T-cell (primary cell): Measurements from ENCODE around the gene HNRNPA1L2. TPM values are rescaled to one million over a fixed set of nuclear protein-coding genes. Genes with fewer than 3 reads are reported as not detected.
"Not testable (repeated sequence)": the region's sequence is repeated elsewhere in the genome, so short reads cannot be mapped to it uniquely, and the experiment has no call there.

ENCODE experiments used
- ATAC-seq, 4 experiments: fragments of 200-7000 bp in 3 of 4; fragments of 150-1000 bp in 1 of 4; cut with Tn5 transposase; replicated peaks in 1 of 4; 1 replicate in 3 of 4; 2 replicates in 1 of 4; pipeline ENCODE4 v1.10.0; 2021; ENCODE audit warnings: moderate library complexity in 3 of 4, mild to moderate bottlenecking in 2 of 4, moderate number of reproducible peaks in 1 of 4
- CTCF ChIA-PET, 2 donors: fragments of 300-600 bp; sonication (Branson Sonifier 250); formaldehyde crosslinking; loops; one replicate each; lab custom pipeline; 2022; ENCODE audit warnings: antibody characterized with exemption in 2 of 2; lab: Charles Lee
- POLR2A ChIA-PET, 2 donors: fragments of 300-600 bp; sonication (Branson Sonifier 250); formaldehyde crosslinking; loops; one replicate each; lab custom pipeline; 2022; ENCODE audit warnings: antibody characterized with exemption in 2 of 2; lab: Charles Lee
- DNase-seq, 35 experiments: peaks; one replicate each; pipeline versions ENCODE4 v3.0.0 to v3.0.0-alpha.2; 2013 to 2023
- H3K27ac ChIP-seq: one replicate; pipeline ENCODE4 v1.5.1; 2013; ENCODE audit warnings: low read length
- H3K27me3 ChIP-seq, 2 experiments: replicated peaks in 1 of 2; 1 replicate in 1 of 2; 2 replicates in 1 of 2; pipeline versions ENCODE4 v1.6.1 to v1.7.0; 2013; ENCODE audit warnings: low read length in 1 of 2, mixed read lengths in 1 of 2; ENCODE audit not compliant: control insufficient read depth in 2 of 2, insufficient read depth in 2 of 2; ENCODE audit errors: extremely low read depth in 1 of 2
- H3K36me3 ChIP-seq, 2 donors: 1 replicate in 1 of 2; 2 replicates in 1 of 2; pipeline versions ENCODE4 v1.6.1 to v1.7.0; 2013; ENCODE audit warnings: low read length in 1 of 2; ENCODE audit not compliant: control insufficient read depth in 2 of 2, insufficient read depth in 1 of 2; ENCODE audit errors: extremely low read depth in 1 of 2
- H3K4me1 ChIP-seq, 2 experiments: 1 replicate in 1 of 2; 2 replicates in 1 of 2; pipeline versions ENCODE4 v1.6.1 to v1.7.0; 2013; ENCODE audit warnings: low read length in 2 of 2, mixed read lengths in 1 of 2; ENCODE audit not compliant: insufficient read depth in 2 of 2, control insufficient read depth in 1 of 2; ENCODE audit errors: extremely low read depth in 1 of 2
- H3K4me3 ChIP-seq, 2 donors: 1 replicate in 1 of 2; 2 replicates in 1 of 2; pipeline versions ENCODE4 v1.5.1 to v1.7.0; 2013; ENCODE audit warnings: mild to moderate bottlenecking in 2 of 2, low read length in 1 of 2, moderate library complexity in 1 of 2; ENCODE audit not compliant: control insufficient read depth in 1 of 2; ENCODE audit errors: extremely low read depth in 1 of 2
- H3K9me3 ChIP-seq: 2 replicates; pipeline ENCODE4 v1.7.0; 2013
- H3K27ac Mint-ChIP-seq, 2 donors: one replicate each; pipeline ENCODE4 v1.8.0; 2020 to 2021; ENCODE audit warnings: mild to moderate bottlenecking in 2 of 2, mixed read lengths in 2 of 2
- H3K27me3 Mint-ChIP-seq, 2 donors: one replicate each; pipeline ENCODE4 v1.8.0; 2021 to 2022; ENCODE audit warnings: mixed read lengths in 2 of 2
- H3K36me3 Mint-ChIP-seq: one replicate; pipeline ENCODE4 v1.8.0; 2021; ENCODE audit warnings: mixed read lengths
- H3K4me1 Mint-ChIP-seq, 3 donors: one replicate each; pipeline ENCODE4 v1.8.0; 2020 to 2022; ENCODE audit warnings: mixed read lengths in 3 of 3, mild to moderate bottlenecking in 1 of 3
- H3K4me3 Mint-ChIP-seq, 3 donors: one replicate each; pipeline ENCODE4 v1.8.0; 2020 to 2022; ENCODE audit warnings: mild to moderate bottlenecking in 3 of 3, mixed read lengths in 3 of 3, moderate library complexity in 3 of 3
- H3K9me3 Mint-ChIP-seq, 3 donors: one replicate each; pipeline ENCODE4 v1.8.0; 2020 to 2022; ENCODE audit warnings: mixed read lengths in 3 of 3
- WGBS: methylation state at CpG from one replicate; pipeline ENCODE4 v1.1.5; 2013; ENCODE audit warnings: missing lambda C conversion rate; ENCODE audit not compliant: insufficient coverage; 5-methylcytosine and 5-hydroxymethylcytosine counted together
- total RNA-seq, 35 experiments: library from RNA in 6 of 35; stranded (reverse) in 6 of 35; fragments of 120-200 nt in 1 of 35; gene quantifications; one replicate each; pipeline versions ENCODE4 v1.2.1 to v1.2.4 and lab custom pipeline; 2013 to 2026

HNRNPA1L2 gene
- total RNA-seq, 5 donors from 2014 or later (not counting 1 experiment from before 2014, with no cell fraction given) = 14.0 to 17.1 (median 15.9) TPM

DNA sequence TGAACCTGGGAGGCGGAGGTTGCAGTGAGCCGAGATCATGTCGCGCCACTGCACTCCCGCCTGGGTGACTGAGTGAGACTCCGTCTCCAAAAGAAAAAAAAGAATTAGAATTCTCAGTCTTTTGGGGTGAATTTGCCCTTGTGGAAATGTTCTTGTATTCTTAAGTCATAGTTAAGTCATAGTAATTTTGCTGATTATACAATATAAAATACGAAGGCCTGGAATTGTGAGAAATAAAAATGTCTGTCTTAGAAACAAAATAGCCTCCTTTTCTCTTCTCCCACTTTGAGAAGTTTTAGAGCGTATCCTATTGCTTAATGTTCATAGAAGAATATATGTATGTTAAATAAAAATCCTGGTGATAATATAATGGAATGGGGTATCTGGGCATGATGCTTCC lies 28.5 kb downstream of the HNRNPA1L2 start:
- H3K4me3 Mint-ChIP-seq = no peak overlapping the region
- Histone ChIP-seq H3K36me3 (peaks cover 4 to 25% of the 10 kb centered on the region in 2 donors), H3K27me3 (no peaks in the 10 kb centered on the region), H3K4me3 (no peak overlapping the region), H3K27ac (no peak overlapping the region), H3K9me3 (no peaks in the 10 kb centered on the region), H3K4me1 (no peaks in the 10 kb centered on the region)
- no peaks in the 10 kb centered on the region for H3K27me3 Mint-ChIP-seq
- peaks cover 41% of the 10 kb centered on the region for H3K36me3 Mint-ChIP-seq
- no peak overlapping the region for H3K27ac Mint-ChIP-seq
- ATAC-seq (no peak), DNase-seq (no peak)
- no peaks in the 10 kb centered on the region for H3K9me3 Mint-ChIP-seq
- ChIA-PET CTCF (interaction anchor here in 1 of 2 donors (0.6 kb wide), 1 partner anchor 18 kb away, joined by 3 read pairs; the partner anchor contains the start of gene SUGT1), POLR2A (no interaction called here)
- 100% methylated on average over 5 of the region's 8 CpGs for WGBS
- H3K4me1 Mint-ChIP-seq = peaks cover 6 to 16% (median 12%) of the 10 kb centered on the region in 3 donors

DNA sequence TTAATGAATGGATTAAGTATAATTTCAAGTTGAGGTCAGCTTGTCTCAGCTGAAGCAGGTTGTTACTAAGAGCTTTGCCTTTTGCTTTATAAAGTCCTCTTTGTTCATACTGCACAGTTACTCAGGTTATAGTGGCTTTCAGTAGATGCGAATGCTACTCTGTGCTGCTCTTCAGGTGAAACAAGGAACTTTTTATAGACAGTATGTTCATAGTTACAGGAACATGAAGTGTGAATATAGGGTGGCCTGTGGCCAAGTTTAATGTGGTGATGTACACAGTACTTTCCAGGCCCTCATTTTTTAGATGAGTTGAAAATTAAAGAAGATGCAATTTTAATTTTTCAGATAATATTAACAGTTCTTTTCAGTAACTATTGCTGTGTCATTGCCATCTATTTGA lies 31.2 kb downstream of the HNRNPA1L2 start:
- Mint-ChIP-seq H3K27ac (no peak overlapping the region), H3K4me3 (no peak overlapping the region), H3K4me1 (peaks cover under 1 to 15% (median 14%) of the 10 kb centered on the region in 3 donors), H3K36me3 (peaks cover 47% of the 10 kb centered on the region), H3K9me3 (no peaks in the 10 kb centered on the region), H3K27me3 (no peaks in the 10 kb centered on the region)
- no peaks in the 10 kb centered on the region for H3K9me3 ChIP-seq
- H3K27ac ChIP-seq = no peak overlapping the region
- H3K36me3 ChIP-seq = peaks cover 4 to 26% of the 10 kb centered on the region in 2 donors
- ChIA-PET POLR2A (no interaction called here), CTCF (no interaction called here)
- H3K4me1 ChIP-seq = no peaks in the 10 kb centered on the region
- no peak overlapping the region for H3K4me3 ChIP-seq
- no CpG with 5 or more reads among the region's 1 CpG for WGBS
- no peaks in the 10 kb centered on the region for H3K27me3 ChIP-seq
- ATAC-seq (no peak), DNase-seq (no peak)

DNA sequence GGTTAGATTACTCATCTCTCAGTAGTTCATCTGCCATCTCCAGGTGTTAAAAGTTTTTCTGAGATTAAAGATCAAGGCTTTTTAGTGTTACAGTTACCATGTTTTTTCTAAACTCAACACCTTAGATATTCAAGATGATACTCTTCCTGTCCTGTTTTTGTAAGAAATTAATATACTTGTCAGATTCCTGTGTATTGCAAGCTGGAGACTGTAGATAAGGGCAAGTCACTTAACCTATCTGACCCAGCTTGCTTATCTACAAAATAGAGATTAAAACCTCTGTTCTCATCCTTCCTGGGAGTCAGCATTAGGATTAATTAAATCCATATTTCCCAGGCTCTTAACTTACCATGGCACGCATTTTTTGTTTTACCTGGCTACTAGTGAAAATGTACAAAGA lies 35.6 kb downstream of the HNRNPA1L2 start:
- no CpG with 5 or more reads among the region's 1 CpG for WGBS
- POLR2A ChIA-PET = no interaction called here
- H3K9me3 ChIP-seq = no peaks in the 10 kb centered on the region

GRCh38 chr13:52685806-52686205 lies 43.6 kb downstream of the HNRNPA1L2 start:
- ATAC-seq, H3K4me3 Mint-ChIP-seq, H3K27ac Mint-ChIP-seq, H3K27me3 Mint-ChIP-seq, H3K4me3 ChIP-seq, H3K9me3 Mint-ChIP-seq, CTCF ChIA-PET, H3K9me3 ChIP-seq, H3K27ac ChIP-seq, POLR2A ChIA-PET, DNase-seq, H3K4me1 ChIP-seq, H3K4me1 Mint-ChIP-seq, H3K27me3 ChIP-seq: not testable (repeated sequence)
- H3K36me3 ChIP-seq = peaks cover 7 to 58% of the 10 kb centered on the region in 2 donors
- WGBS = 100% methylated on average over 3 of the region's 9 CpGs
- peaks cover 60% of the 10 kb centered on the region for H3K36me3 Mint-ChIP-seq

More for the DNA sequence above, 35.6 kb downstream of the HNRNPA1L2 start:
- Mint-ChIP-seq H3K9me3 (no peaks in the 10 kb centered on the region), H3K27ac (no peak overlapping the region), H3K27me3 (no peaks in the 10 kb centered on the region), H3K4me1 (peaks cover 0 to 10% (median 6%) of the 10 kb centered on the region in 3 donors), H3K4me3 (no peak overlapping the region), H3K36me3 (peaks cover 37% of the 10 kb centered on the region)
- DNase-seq (no peak), ATAC-seq (no peak)
- Histone ChIP-seq H3K4me3 (no peak overlapping the region), H3K4me1 (no peaks in the 10 kb centered on the region), H3K27ac (no peak overlapping the region), H3K36me3 (peaks cover 12 to 49% of the 10 kb centered on the region in 2 donors), H3K27me3 (no peaks in the 10 kb centered on the region)
- CTCF ChIA-PET = no interaction called here

GRCh38 chr13:52686376-52686775 lies 44.1 kb downstream of the HNRNPA1L2 start:
- WGBS = no CpG with 5 or more reads among the region's 4 CpGs
- POLR2A ChIA-PET = no interaction called here
- Mint-ChIP-seq H3K36me3 (peaks cover 65% of the 10 kb centered on the region), H3K4me3 (no peak overlapping the region), H3K27me3 (no peaks in the 10 kb centered on the region), H3K9me3 (no peaks in the 10 kb centered on the region), H3K4me1 (peaks cover 4 to 9% (median 5%) of the 10 kb centered on the region in 3 donors), H3K27ac (no peak overlapping the region)
- CTCF ChIA-PET = no interaction called here
- Histone ChIP-seq H3K36me3 (peaks cover 3 to 53% of the 10 kb centered on the region in 2 donors), H3K4me3 (no peak overlapping the region), H3K27ac (no peak overlapping the region), H3K4me1 (no peaks in the 10 kb centered on the region), H3K27me3 (no peaks in the 10 kb centered on the region), H3K9me3 (no peaks in the 10 kb centered on the region)
- DNase-seq = no peak
- ATAC-seq = no peak

Other genes with a start within 250 kb of the HNRNPA1L2 start
- gene THSD1, start 236.3 kb upstream of the HNRNPA1L2 start, total RNA-seq = under 1 TPM; 0.26 to 0.63 (median 0.47) TPM
- gene VPS36, start 191.8 kb upstream of the HNRNPA1L2 start, total RNA-seq = 10 to 100 TPM; 43.3 to 53.7 (median 49.2) TPM
- 10 to 100 TPM in 4 of 5 donors, 1 to 10 TPM in 1; 9.0 to 38.7 (median 12.0) TPM for gene CKAP2, start 187.0 kb upstream of the HNRNPA1L2 start, total RNA-seq
- gene SUGT1, start 10.4 kb downstream of the HNRNPA1L2 start, total RNA-seq = 10 to 100 TPM; 28.2 to 33.1 (median 28.6) TPM
- not detected for gene CNMD, start 97.4 kb downstream of the HNRNPA1L2 start, total RNA-seq
- not detected for gene PCDH8, start 206.2 kb downstream of the HNRNPA1L2 start, total RNA-seq